OCI-LY1 (cell line): ENCODE results near the gene CAMTA1.

Experiments
- EZH2 ChIP-seq: fragments of 200-600 bp; sonication (generic), shearing (Covaris generic); IDR thresholded peaks from 2 replicates; pipeline ENCODE4 v1.8.0; 2017; ENCODE audit warnings: borderline replicate concordance, mixed run types, mild to moderate bottlenecking, antibody characterized with exemption, low read length, moderate library complexity, mixed read lengths
- TF ChIP-seq, protein P1 (sequence below): fragments of 200-600 bp; sonication (generic), shearing (Covaris generic); IDR thresholded peaks from 2 replicates; pipeline ENCODE4 v1.5.1; 2017; ENCODE audit warnings: mild to moderate bottlenecking, antibody characterized with exemption, low read length, moderate library complexity, mixed read lengths

DNA sequence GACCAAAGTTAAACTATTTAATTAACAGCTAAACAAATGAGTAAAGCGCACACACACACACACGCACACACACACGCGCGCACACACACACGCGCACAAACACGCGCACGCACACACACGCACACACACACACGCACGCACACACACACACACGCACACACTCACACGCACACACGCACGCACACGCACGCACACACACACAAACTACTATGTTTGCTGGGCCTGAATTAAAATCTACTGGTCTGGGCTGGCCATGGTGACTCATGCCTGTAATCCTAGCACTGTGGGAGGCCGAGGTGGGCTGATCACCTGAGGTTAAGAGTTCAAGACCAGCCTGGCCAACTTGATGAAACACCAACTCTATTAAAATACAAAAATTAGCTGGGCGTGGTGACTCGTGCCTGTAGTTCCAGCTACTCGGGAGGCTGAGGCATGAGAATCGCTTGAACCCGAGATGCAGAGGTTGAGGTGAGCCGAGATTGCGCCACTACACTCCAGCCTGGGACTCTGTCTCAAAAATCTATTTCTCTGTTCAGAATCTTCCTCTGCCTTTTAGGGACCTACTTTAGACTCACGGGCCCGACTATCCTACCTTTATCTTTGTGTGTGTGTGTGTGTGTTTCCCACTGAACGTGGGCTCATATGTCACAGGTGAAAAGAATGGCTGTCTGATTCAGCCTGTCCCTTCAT, 46.1 kb upstream of the CAMTA1 start:
- TF ChIP-seq, protein P1, sequence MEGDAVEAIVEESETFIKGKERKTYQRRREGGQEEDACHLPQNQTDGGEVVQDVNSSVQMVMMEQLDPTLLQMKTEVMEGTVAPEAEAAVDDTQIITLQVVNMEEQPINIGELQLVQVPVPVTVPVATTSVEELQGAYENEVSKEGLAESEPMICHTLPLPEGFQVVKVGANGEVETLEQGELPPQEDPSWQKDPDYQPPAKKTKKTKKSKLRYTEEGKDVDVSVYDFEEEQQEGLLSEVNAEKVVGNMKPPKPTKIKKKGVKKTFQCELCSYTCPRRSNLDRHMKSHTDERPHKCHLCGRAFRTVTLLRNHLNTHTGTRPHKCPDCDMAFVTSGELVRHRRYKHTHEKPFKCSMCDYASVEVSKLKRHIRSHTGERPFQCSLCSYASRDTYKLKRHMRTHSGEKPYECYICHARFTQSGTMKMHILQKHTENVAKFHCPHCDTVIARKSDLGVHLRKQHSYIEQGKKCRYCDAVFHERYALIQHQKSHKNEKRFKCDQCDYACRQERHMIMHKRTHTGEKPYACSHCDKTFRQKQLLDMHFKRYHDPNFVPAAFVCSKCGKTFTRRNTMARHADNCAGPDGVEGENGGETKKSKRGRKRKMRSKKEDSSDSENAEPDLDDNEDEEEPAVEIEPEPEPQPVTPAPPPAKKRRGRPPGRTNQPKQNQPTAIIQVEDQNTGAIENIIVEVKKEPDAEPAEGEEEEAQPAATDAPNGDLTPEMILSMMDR: no peak
- TF ChIP-seq EZH2: no peak
